HepG2 (cell line): ENCODE data around the gene PTPN14. TPM values are rescaled to one million over a fixed set of nuclear protein-coding genes. Genes with fewer than 3 reads are reported as not detected.

ENCODE experiments used
- ATAC-seq: fragments of 200-7000 bp; cut with Tn5 transposase; 3 replicates; pipeline ENCODE4 v1.9.1; 2020; ENCODE audit warnings: mild to moderate bottlenecking, moderate library complexity
- BruUV-seq: library from RNA; stranded (reverse); fragments of 400-500 nt; replicated peaks from 2 replicates; lab custom pipeline; 2021; lab: Mats Ljungman, UMichigan
- CTCF ChIA-PET: fragments of 300-600 bp; formaldehyde crosslinking; extraction: SDS; loops from one replicate; lab custom pipeline; 2021; ENCODE audit warnings: low total read pairs, inconsistent platforms, low intra/inter-chr PET ratio; lab: Yijun Ruan, JAX
- POLR2A ChIA-PET: fragments of 350-600 bp; sonication (Branson Sonifier 250); formaldehyde crosslinking; loops from one replicate; lab custom pipeline; 2020; ENCODE audit warnings: antibody characterized with exemption, inconsistent platforms; lab: Yijun Ruan, JAX
- DNase-seq: peaks from one replicate; pipeline ENCODE4 v3.0.0-alpha.2; 2015; ENCODE audit warnings: low spot score
- FAIRE-seq: peaks from 3 replicates; lab custom pipeline; 2011; peaks lifted over from hg19 to GRCh38; lab: Jason Lieb, UNC
- H2AFZ ChIP-seq: one replicate; pipeline ENCODE4 v1.6.1; 2011; ENCODE audit warnings: low read length, inconsistent platforms
- H3K27ac ChIP-seq: fragments of 300-600 bp; 3 replicates; pipeline ENCODE4 v1.8.0; 2011; ENCODE audit warnings: mixed run types, mild to moderate bottlenecking, mixed read lengths, low read length, inconsistent platforms; ENCODE audit not compliant: insufficient read depth; ENCODE audit errors: extremely low read length
- H3K27me3 ChIP-seq, 2 experiments: fragments of 200-600 bp in 1 of 2; 2 replicates in 1 of 2; 3 replicates in 1 of 2; pipeline versions ENCODE4 v1.6.0 to v1.8.0; 2011; ENCODE audit warnings: low read length in 2 of 2, mild to moderate bottlenecking in 2 of 2, moderate library complexity in 2 of 2, inconsistent platforms in 1 of 2; ENCODE audit not compliant: insufficient read depth in 2 of 2, control insufficient read depth in 1 of 2
- H3K36me3 ChIP-seq, 2 experiments: fragments of 200-600 bp in 1 of 2; replicated peaks in 1 of 2; 2 replicates in 1 of 2; 3 replicates in 1 of 2; pipeline versions ENCODE4 v1.5.1 to v1.8.0; 2011; ENCODE audit warnings: low read length in 2 of 2, inconsistent platforms in 1 of 2; ENCODE audit not compliant: insufficient read depth in 2 of 2, control insufficient read depth in 1 of 2
- H3K4me1 ChIP-seq: 2 replicates; pipeline ENCODE4 v1.5.1; 2012; ENCODE audit warnings: low read length, inconsistent platforms; ENCODE audit not compliant: insufficient read depth
- H3K4me2 ChIP-seq: 2 replicates; pipeline ENCODE4 v1.6.0; 2011; ENCODE audit warnings: low read depth, low read length, inconsistent platforms
- H3K4me3 ChIP-seq, 3 experiments: fragments of 200-600 bp in 1 of 3; sonication (generic), shearing (Covaris generic) in 1 of 3; replicated peaks in 1 of 3; 2 replicates each; pipeline ENCODE4 v1.5.1; 2011 to 2016; ENCODE audit warnings: low read length in 3 of 3, inconsistent platforms in 2 of 3, low read depth in 2 of 3, mild to moderate bottlenecking in 2 of 3, control low read depth in 1 of 3, mixed read lengths in 1 of 3; ENCODE audit not compliant: insufficient read depth in 1 of 3
- H3K79me2 ChIP-seq: one replicate; pipeline ENCODE4 v1.6.1; 2011; ENCODE audit warnings: low read length, inconsistent platforms; ENCODE audit not compliant: insufficient read depth
- H3K9ac ChIP-seq: 2 replicates; pipeline ENCODE4 v1.6.0; 2011; ENCODE audit warnings: mild to moderate bottlenecking, low read depth, low read length, inconsistent platforms; ENCODE audit not compliant: insufficient read depth
- H3K9me3 ChIP-seq: 2 replicates; pipeline ENCODE4 v1.5.1; 2012; ENCODE audit warnings: mild to moderate bottlenecking, low read length
- H4K20me1 ChIP-seq: 2 replicates; pipeline ENCODE4 v1.6.0; 2011; ENCODE audit warnings: inconsistent platforms, mild to moderate bottlenecking, low read length, moderate library complexity; ENCODE audit not compliant: insufficient read depth
- CBX1 ChIP-seq: IDR thresholded peaks from one replicate; pipeline ENCODE4 v1.6.1; 2016; ENCODE audit warnings: antibody characterized with exemption, low read depth
- E2F1 ChIP-seq: sonication (generic); formaldehyde crosslinking; IDR thresholded peaks from 2 replicates; pipeline ENCODE4 v1.5.0; 2020; ENCODE audit warnings: missing genetic modification reagents
- GFI1 ChIP-seq: sonication (generic); formaldehyde crosslinking; IDR thresholded peaks from 2 replicates; pipeline ENCODE4 v1.5.0; 2020; ENCODE audit warnings: missing genetic modification reagents, mild to moderate bottlenecking, borderline replicate concordance
- PPARG ChIP-seq: conservative IDR thresholded peaks from 2 replicates; pipeline ENCODE4 v1.6.1; 2016; ENCODE audit warnings: missing biosample characterization, missing genetic modification reagents
- RELA ChIP-seq: sonication (generic); formaldehyde crosslinking; IDR thresholded peaks from 2 replicates; pipeline ENCODE4 v1.4.0; 2020; ENCODE audit warnings: missing genetic modification reagents
- SALL2 ChIP-seq: sonication (generic); formaldehyde crosslinking; IDR thresholded peaks from 2 replicates; pipeline ENCODE4 v1.8.1; 2023; ENCODE audit warnings: mild to moderate bottlenecking, missing genetic modification reagents, inconsistent platforms
- SNAPC2 ChIP-seq: sonication (generic); formaldehyde crosslinking; IDR thresholded peaks from 2 replicates; pipeline ENCODE4 v1.8.1; 2022; ENCODE audit warnings: mild to moderate bottlenecking, missing genetic modification reagents
- TCF12 ChIP-seq, 2 experiments: fragments of 450-650 bp in 1 of 2; sonication (generic) in 1 of 2; formaldehyde crosslinking in 1 of 2; IDR thresholded peaks; 2 replicates each; pipeline versions ENCODE4 v1.6.1 to v1.8.0; 2017 to 2022; ENCODE audit warnings: antibody characterized with exemption in 1 of 2, mild to moderate bottlenecking in 1 of 2, missing genetic modification reagents in 1 of 2, moderate library complexity in 1 of 2
- ZBTB4 ChIP-seq: sonication (generic); formaldehyde crosslinking; IDR thresholded peaks from 2 replicates; pipeline ENCODE4 v1.4.0; 2020; ENCODE audit warnings: missing genetic modification reagents, mild to moderate bottlenecking, borderline replicate concordance
- ZNF773 ChIP-seq: sonication (generic); formaldehyde crosslinking; IDR thresholded peaks from 2 replicates; pipeline ENCODE4 v1.4.0; 2020; ENCODE audit warnings: missing genetic modification reagents, borderline replicate concordance
- ZSCAN29 ChIP-seq: sonication (generic); formaldehyde crosslinking; conservative IDR thresholded peaks from 2 replicates; pipeline ENCODE4 v1.4.0; 2020; ENCODE audit warnings: mild to moderate bottlenecking, missing genetic modification reagents
- WGBS: methylation state at CpG from one replicate; pipeline ENCODE4 v1.1.6; 2017; ENCODE audit warnings: low lambda C conversion rate; 5-methylcytosine and 5-hydroxymethylcytosine counted together
- in situ Hi-C: cut with HindIII; loops from 2 replicates; pipeline ENCODE4 v1.10.0; 2017; ENCODE audit warnings: low pct_unique_long_range_greater_than_20kb; ENCODE audit not compliant: extremely low pct_ligation_motif_present
- intact Hi-C: fragments of 100-400 bp; cut with micrococcal nuclease; formaldehyde crosslinking; loops from one replicate; pipeline ENCODE4 v1.10.0; 2022; ENCODE audit not compliant: unreplicated experiment
- polyA plus RNA-seq, 8 experiments: library from polyadenylated mRNA; depleted of rRNA in 3 of 8; stranded (reverse) in 7 of 8; unstranded in 1 of 8; fragments of >200 nt; fragmentation: Illumina TruSeq in 4 of 8; extraction: Trizol in 4 of 8; gene quantifications; 2 replicates each; pipeline versions ENCODE4 v1.2.1 to v1.2.3, GENCODE V29; 2011 to 2016; ENCODE audit warnings: low read depth in 4 of 8, missing spikeins in 1 of 8, mixed read lengths in 1 of 8; ENCODE audit not compliant: insufficient read depth in 1 of 8
- total RNA-seq, 5 experiments: library from RNA; depleted of rRNA; stranded (reverse); fragments of >200 nt; fragmentation: Illumina TruSeq; extraction: Trizol; gene quantifications; 2 replicates each; pipeline ENCODE4 v1.2.3, GENCODE V29; 2016; ENCODE audit warnings: low read depth in 1 of 5

The PTPN14 gene
- total and polyA plus RNA-seq, 2 of the 13 experiments (the other 11 are each of a cell fraction or from before 2014, with no cell fraction given), result 3.9 to 4.7 TPM

GRCh38 chr1:214324896-214325800 lies 226.3 kb downstream of the PTPN14 start:
- TSS peak; percentile 32 for BruUV-seq
- H3K9me3 ChIP-seq, result no peaks in the 10 kb centered on the region
- POLR2A ChIA-PET, result no interaction called here
- WGBS, result 96% methylated on average over 8 of the region's 8 CpGs
- no peaks in the 10 kb centered on the region for H3K79me2 ChIP-seq
- intact Hi-C loops, result loop anchor here (10.0 kb wide), 1 partner anchor 1200 kb away; no protein-coding TSS in a partner anchor
- H3K27ac ChIP-seq, result no peak overlapping the region
- no peaks in the 10 kb centered on the region for H3K27me3 ChIP-seq
- H3K36me3 ChIP-seq, result peaks cover 17 to 72% of the 10 kb centered on the region in 2 experiments
- TF ChIP-seq ZBTB4 (CRISPR knock-in tag) (no peak), GFI1 (CRISPR knock-in tag) (no peak), PPARG (no peak), SNAPC2 (no peak), RELA (CRISPR knock-in tag) (no peak), TCF12 (IDR thresholded peaks at IDR 0.05) (no peak), TCF12 (CRISPR knock-in tag; IDR thresholded peaks at IDR 0.05) (no peak), ZSCAN29 (CRISPR knock-in tag) (no peak), SALL2 (CRISPR knock-in tag) (no peak), ZNF773 (CRISPR knock-in tag) (no peak), E2F1 (CRISPR knock-in tag) (no peak), CBX1 (no peak)
- TF ChIP-seq, all 625 proteins: peak for 0
- Histone ChIP-seq H3K4me2 (no peak overlapping the region), H2AFZ (no peak overlapping the region), H3K4me1 (no peaks in the 10 kb centered on the region), H4K20me1 (no peaks in the 10 kb centered on the region), H3K4me3 (no peak overlapping the region), H3K9ac (no peak overlapping the region)
- ATAC-seq (no peak), FAIRE-seq (no peak), DNase-seq (no peak)
- in situ Hi-C loops, result no loop called here
- CTCF ChIA-PET, result no interaction called here
